ENCODE measurements around the gene MXRA8.

DNA sequence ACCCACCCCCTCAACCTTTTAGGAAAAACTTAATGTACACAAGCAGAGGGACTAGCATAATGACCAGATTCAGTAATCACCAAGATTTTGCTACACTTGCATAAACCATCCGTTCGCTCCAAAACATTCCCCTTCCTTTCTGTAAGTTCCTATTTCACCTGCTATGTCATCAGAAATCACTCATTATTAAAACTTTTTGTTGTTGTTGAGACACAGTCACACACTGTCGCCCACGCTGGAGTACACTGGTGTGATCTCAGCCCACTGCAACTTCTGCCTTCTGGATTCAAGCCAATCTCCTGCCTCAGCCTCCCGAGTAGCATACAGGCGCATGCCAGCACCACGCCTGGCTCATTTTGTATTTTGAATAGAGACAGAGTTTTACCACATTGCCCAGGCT, 45.3 kb upstream of the MXRA8 start:
- TF ChIP-seq, protein P1, sequence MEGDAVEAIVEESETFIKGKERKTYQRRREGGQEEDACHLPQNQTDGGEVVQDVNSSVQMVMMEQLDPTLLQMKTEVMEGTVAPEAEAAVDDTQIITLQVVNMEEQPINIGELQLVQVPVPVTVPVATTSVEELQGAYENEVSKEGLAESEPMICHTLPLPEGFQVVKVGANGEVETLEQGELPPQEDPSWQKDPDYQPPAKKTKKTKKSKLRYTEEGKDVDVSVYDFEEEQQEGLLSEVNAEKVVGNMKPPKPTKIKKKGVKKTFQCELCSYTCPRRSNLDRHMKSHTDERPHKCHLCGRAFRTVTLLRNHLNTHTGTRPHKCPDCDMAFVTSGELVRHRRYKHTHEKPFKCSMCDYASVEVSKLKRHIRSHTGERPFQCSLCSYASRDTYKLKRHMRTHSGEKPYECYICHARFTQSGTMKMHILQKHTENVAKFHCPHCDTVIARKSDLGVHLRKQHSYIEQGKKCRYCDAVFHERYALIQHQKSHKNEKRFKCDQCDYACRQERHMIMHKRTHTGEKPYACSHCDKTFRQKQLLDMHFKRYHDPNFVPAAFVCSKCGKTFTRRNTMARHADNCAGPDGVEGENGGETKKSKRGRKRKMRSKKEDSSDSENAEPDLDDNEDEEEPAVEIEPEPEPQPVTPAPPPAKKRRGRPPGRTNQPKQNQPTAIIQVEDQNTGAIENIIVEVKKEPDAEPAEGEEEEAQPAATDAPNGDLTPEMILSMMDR (IDR thresholded peaks at IDR 0.05; ENCODE audit: insufficient read depth, low read length, poor library complexity, severe bottlenecking) = no peak
- TF ChIP-seq EZH2phosphoT487 (conservative IDR thresholded peaks at IDR 0.05; ENCODE audit: low read length) = no peak
